PFSK-1 (cell line): Measurements from ENCODE around the gene SPRED1.

ENCODE experiments used
- FOXP2 ChIP-seq: optimal IDR thresholded peaks from 2 replicates; pipeline ENCODE3; 2011; ENCODE audit warnings: borderline replicate concordance, control low read depth, inconsistent platforms; ENCODE audit not compliant: insufficient read depth; ENCODE audit errors: extremely low read length, extremely low read depth
- POLR2AphosphoS5 ChIP-seq: IDR thresholded peaks from 2 replicates; pipeline ENCODE4 v1.6.1; 2012; ENCODE audit warnings: low read depth, mild to moderate bottlenecking, control low read depth, low read length, moderate library complexity
- REST ChIP-seq, 2 experiments: IDR thresholded peaks; 2 replicates each; pipeline versions ENCODE4 v1.6.1 to v1.8.0; 2011 to 2012; ENCODE audit warnings: low read depth in 2 of 2, low read length in 2 of 2, control low read depth in 1 of 2, inconsistent platforms in 1 of 2, mild to moderate bottlenecking in 1 of 2, moderate library complexity in 1 of 2; ENCODE audit not compliant: insufficient read depth in 1 of 2
- SIN3A ChIP-seq: IDR thresholded peaks from 2 replicates; pipeline ENCODE4 v1.6.1; 2012; ENCODE audit warnings: mild to moderate bottlenecking, low read length, moderate library complexity, borderline replicate concordance; ENCODE audit not compliant: insufficient read depth
- TAF1 ChIP-seq: IDR thresholded peaks from 2 replicates; pipeline ENCODE4 v1.6.1; 2012; ENCODE audit warnings: low read length, control low read depth, borderline replicate concordance; ENCODE audit not compliant: insufficient read depth

Gene SPRED1

GRCh38 chr15:38377636-38378035 lies 125.0 kb downstream of the SPRED1 start:
- TF ChIP-seq REST (IDR thresholded peaks at IDR 0.05; ENCODE audit: insufficient read depth in 1 of 2, low read depth in 2 of 2, low read length in 2 of 2) (no peak), TAF1 (no peak), POLR2AphosphoS5 (no peak)

DNA sequence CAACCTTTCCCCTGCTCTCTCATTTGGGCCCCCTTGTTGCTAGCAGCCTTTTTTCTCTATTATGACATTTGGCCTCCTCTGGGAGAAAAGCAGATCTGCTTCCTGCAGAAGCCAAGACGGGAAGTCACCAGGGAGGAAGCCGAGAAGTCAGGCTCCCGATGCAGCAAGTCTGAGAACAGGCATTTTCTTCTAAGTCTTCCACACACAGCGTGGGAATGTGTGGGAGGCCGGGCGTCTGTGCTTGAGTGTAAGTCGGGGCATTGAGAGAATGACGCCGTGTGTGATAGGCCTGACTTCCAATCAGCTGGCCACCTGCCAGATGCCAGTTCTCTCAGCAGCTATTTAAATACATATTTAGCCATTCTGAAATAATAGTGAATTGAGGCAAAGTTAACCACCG lies 125.5 kb downstream of the SPRED1 start:
- no peak for TF ChIP-seq POLR2AphosphoS5
- TF ChIP-seq FOXP2 = no peak

- TF ChIP-seq TAF1 (no peak), FOXP2 (no peak), SIN3A (no peak), POLR2AphosphoS5 (no peak), REST (IDR thresholded peaks at IDR 0.05; ENCODE audit: insufficient read depth in 1 of 2, low read depth in 2 of 2, low read length in 2 of 2) (no peak)
Measured at GRCh38 chr15:38389924-38390542, 137.4 kb downstream of the SPRED1 start.

GRCh38 chr15:38391191-38391590 lies 138.6 kb downstream of the SPRED1 start:
- no peak for TF ChIP-seq SIN3A
- TF ChIP-seq POLR2AphosphoS5 = no peak
- no peak for TF ChIP-seq TAF1
- TF ChIP-seq FOXP2 = no peak
- no peak for TF ChIP-seq REST (IDR thresholded peaks at IDR 0.05; ENCODE audit: insufficient read depth in 1 of 2, low read depth in 2 of 2, low read length in 2 of 2)

DNA sequence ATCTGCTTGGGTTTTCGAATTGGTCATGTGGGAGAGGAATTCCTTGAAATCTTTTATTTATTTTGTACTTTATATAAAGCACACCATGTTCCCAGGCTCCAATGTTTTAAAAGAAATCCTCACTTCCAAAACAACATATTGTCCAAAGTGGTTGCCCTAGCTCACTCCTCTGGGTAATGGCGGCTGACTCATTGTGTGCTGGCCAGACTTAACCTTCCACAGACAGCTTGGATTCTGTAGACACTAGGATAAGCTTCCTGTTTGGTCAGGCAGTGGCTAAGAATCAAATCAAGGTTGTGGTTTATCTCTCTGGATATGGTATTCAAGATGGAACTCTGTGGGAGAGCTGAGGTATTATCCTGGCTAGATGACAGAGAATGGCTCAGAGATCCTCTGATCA lies 145.5 kb downstream of the SPRED1 start:
- no peak for TF ChIP-seq SIN3A
- no peak for TF ChIP-seq POLR2AphosphoS5
- TF ChIP-seq FOXP2 = no peak
- no peak for TF ChIP-seq REST (IDR thresholded peaks at IDR 0.05; ENCODE audit: insufficient read depth in 1 of 2, low read depth in 2 of 2, low read length in 2 of 2)
- no peak for TF ChIP-seq TAF1
